Transverse colon (tissue), 4 donors: Measurements from ENCODE around the gene NEK7. TPM values are rescaled to one million over a fixed set of nuclear protein-coding genes. Genes with fewer than 3 reads are reported as not detected.
"Not testable (repeated sequence)": the region's sequence is repeated elsewhere in the genome, so short reads cannot be mapped to it uniquely, and the experiment has no call there.

Source experiments
- DNase-seq: peaks from one replicate; pipeline ENCODE4 v3.0.0-alpha.2; 2019
- H3K27ac ChIP-seq, 4 donors: fragments of 200-600 bp; sonication (generic); 2 replicates each; pipeline ENCODE4 v1.5.1; 2016 to 2018; ENCODE audit warnings: inconsistent platforms in 4 of 4
- H3K27me3 ChIP-seq: fragments of 200-600 bp; sonication (generic); 2 replicates; pipeline ENCODE4 v1.5.1; 2017; ENCODE audit warnings: inconsistent platforms
- H3K36me3 ChIP-seq, 4 donors: fragments of 200-600 bp; sonication (generic); 2 replicates each; pipeline ENCODE4 v1.5.1; 2017 to 2019; ENCODE audit warnings: inconsistent platforms in 4 of 4
- H3K4me1 ChIP-seq, 4 donors: fragments of 200-600 bp; sonication (generic); 2 replicates each; pipeline ENCODE4 v1.5.1; 2017 to 2020; ENCODE audit warnings: inconsistent platforms in 4 of 4
- H3K4me3 ChIP-seq, 4 donors: fragments of 200-600 bp; sonication (generic); 1 replicate in 1 of 4; 2 replicates in 3 of 4; pipeline versions ENCODE4 v1.5.1 to v1.6.1; 2017 to 2019; ENCODE audit warnings: inconsistent platforms in 4 of 4
- H3K9me3 ChIP-seq, 2 donors: fragments of 200-600 bp; sonication (generic); 2 replicates each; pipeline ENCODE4 v1.5.1; 2017 to 2019; ENCODE audit warnings: inconsistent platforms in 2 of 2
- EP300 ChIP-seq: sonication (generic); formaldehyde crosslinking; IDR thresholded peaks from one replicate; pipeline ENCODE4 v1.6.1; 2017; ENCODE audit warnings: antibody characterized with exemption, low read depth
- POLR2A ChIP-seq: fragments of 450-650 bp; IDR thresholded peaks from one replicate; pipeline ENCODE4 v1.6.1; 2016; ENCODE audit warnings: antibody characterized with exemption, mild to moderate bottlenecking, moderate library complexity
- POLR2AphosphoS5 ChIP-seq, 3 donors: sonication (generic); formaldehyde crosslinking; IDR thresholded peaks; one replicate each; pipeline ENCODE4 v1.6.1; 2016; ENCODE audit warnings: antibody characterized with exemption in 3 of 3
- WGBS, 2 donors: methylation state at CpG; one replicate each; pipeline ENCODE4 v1.1.5; 2018; ENCODE audit warnings: low coverage in 1 of 2; 5-methylcytosine and 5-hydroxymethylcytosine counted together
- in situ Hi-C, 4 donors: fragments of 200-750 bp; cut with MboI; loops; one replicate each; pipeline versions ENCODE4 v1.15.0 to v1.15.1; 2017; ENCODE audit warnings: low sequenced_read_pairs in 3 of 4, low pct_ligation_motif_present in 1 of 4, low pct_unique_long_range_greater_than_20kb in 1 of 4
- intact Hi-C: fragments of 100-400 bp; cut with DNase I; formaldehyde crosslinking; loops from one replicate; pipeline ENCODE4 v1.15.1; 2023; ENCODE audit warnings: low total_unique reads
- total RNA-seq, 4 donors: library from RNA; depleted of rRNA; stranded (reverse); fragments of >200 nt; gene quantifications; one replicate each; pipeline ENCODE4 v1.1.0, GENCODE V29; 2016
- TF ChIP-seq, protein P1 (sequence below), 5 experiments: fragments of 200-600 bp in 3 of 5; fragments of 450-650 bp in 2 of 5; sonication (generic) in 3 of 5; IDR thresholded peaks; 1 replicate in 2 of 5; 2 replicates in 3 of 5; pipeline ENCODE4 v1.5.1; 2016 to 2017; ENCODE audit warnings: antibody characterized with exemption in 5 of 5, inconsistent platforms in 3 of 5, mild to moderate bottlenecking in 2 of 5, moderate library complexity in 1 of 5

NEK7 gene
- total RNA-seq, 4 donors from 2014 or later: 40.4 to 71.0 (median 57.6) TPM

DNA sequence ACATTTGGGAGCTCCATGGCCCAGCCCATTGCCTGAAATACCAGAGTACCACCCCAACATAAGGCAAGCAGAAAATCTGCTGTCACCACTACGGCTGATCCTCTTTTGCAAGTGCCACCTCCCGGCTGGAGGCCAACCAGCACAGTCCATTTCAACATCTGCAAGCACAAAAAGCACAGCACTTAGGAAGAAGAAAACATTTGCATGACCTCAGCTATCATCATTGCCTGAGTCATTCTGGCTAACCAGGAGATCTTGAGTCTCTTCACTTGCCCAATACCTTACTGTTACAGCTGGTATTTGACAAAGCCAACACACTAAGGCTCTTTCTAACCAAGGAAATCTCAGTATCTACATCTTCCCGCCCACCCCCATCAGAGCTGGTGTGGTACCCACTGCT is 55.9 kb downstream of the NEK7 start:
- no peak for DNase-seq
- no peak for TF ChIP-seq POLR2A
- TF ChIP-seq, protein P1, sequence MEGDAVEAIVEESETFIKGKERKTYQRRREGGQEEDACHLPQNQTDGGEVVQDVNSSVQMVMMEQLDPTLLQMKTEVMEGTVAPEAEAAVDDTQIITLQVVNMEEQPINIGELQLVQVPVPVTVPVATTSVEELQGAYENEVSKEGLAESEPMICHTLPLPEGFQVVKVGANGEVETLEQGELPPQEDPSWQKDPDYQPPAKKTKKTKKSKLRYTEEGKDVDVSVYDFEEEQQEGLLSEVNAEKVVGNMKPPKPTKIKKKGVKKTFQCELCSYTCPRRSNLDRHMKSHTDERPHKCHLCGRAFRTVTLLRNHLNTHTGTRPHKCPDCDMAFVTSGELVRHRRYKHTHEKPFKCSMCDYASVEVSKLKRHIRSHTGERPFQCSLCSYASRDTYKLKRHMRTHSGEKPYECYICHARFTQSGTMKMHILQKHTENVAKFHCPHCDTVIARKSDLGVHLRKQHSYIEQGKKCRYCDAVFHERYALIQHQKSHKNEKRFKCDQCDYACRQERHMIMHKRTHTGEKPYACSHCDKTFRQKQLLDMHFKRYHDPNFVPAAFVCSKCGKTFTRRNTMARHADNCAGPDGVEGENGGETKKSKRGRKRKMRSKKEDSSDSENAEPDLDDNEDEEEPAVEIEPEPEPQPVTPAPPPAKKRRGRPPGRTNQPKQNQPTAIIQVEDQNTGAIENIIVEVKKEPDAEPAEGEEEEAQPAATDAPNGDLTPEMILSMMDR (IDR thresholded peaks at IDR 0.05): no peak
- no peak for TF ChIP-seq POLR2AphosphoS5 (IDR thresholded peaks at IDR 0.05)
- no peak for TF ChIP-seq EP300
- H3K27me3 ChIP-seq: no peaks in the 10 kb centered on the region
- no peak overlapping the region for H3K4me3 ChIP-seq
- in situ Hi-C loops: no loop called here
- 95% methylated on average over 3 of the region's 3 CpGs; no CpG with 5 or more reads in 1 of the 2 donors for WGBS, 2 donors
- H3K36me3 ChIP-seq: peaks cover 0 to 7% (median 0%) of the 10 kb centered on the region in 4 donors
- no peak overlapping the region for H3K27ac ChIP-seq
- intact Hi-C loops: no loop called here
- peaks cover 3 to 12% of the 10 kb centered on the region in 2 donors for H3K9me3 ChIP-seq
- peaks cover 0 to 7% (median 2%) of the 10 kb centered on the region in 4 donors for H3K4me1 ChIP-seq

DNA sequence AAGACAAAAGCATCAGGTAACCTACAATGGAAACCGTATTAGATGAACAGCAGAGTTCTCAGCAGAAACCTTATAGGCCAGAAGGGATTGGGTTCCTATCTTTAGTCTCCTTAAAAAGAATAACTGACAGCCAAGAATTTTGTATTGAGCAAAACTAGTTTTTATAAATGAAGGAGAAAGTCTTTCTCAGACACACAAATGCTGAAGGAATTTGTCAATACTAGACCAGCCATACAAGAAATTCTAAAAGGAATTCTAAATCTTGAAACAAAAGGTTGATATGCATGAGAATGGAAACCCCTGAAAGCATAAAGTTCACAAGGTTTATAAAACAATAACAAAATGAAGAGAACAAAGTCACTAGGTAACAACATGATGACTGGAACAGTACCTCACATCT is 58.1 kb downstream of the NEK7 start:
- 90 to 100% methylated on average over 1 of the region's 1 CpG for WGBS, 2 donors
- peaks cover 0 to 7% (median 0%) of the 10 kb centered on the region in 4 donors for H3K36me3 ChIP-seq
- no peak overlapping the region for H3K4me3 ChIP-seq
- H3K27ac ChIP-seq: no peak overlapping the region
- in situ Hi-C loops (no loop called here), intact Hi-C loops (no loop called here)
- TF ChIP-seq POLR2AphosphoS5 (IDR thresholded peaks at IDR 0.05): no peak
- peaks cover 3 to 12% of the 10 kb centered on the region in 2 donors for H3K9me3 ChIP-seq
- H3K4me1 ChIP-seq: peaks cover 0 to 10% (median 5%) of the 10 kb centered on the region in 4 donors
- DNase-seq: no peak
- no peaks in the 10 kb centered on the region for H3K27me3 ChIP-seq

DNA sequence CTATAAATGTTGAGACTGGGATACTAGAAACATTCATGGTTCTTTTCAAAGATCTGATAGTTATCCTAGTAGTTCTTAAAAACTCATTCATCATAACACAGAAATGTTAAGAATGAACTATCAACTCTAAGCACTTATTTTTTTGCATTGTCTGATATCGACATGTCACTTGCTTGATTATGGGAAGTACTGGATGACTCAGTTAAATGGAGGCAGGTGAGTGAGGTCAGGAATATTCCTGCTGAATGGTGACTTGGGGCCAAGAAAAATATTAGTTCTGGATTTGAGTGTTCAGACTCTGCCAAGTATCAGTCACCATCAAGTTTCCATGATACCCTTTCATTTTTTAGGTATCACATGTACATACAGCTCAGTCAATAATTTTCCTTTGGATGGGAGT is 63.6 kb downstream of the NEK7 start:
- intact Hi-C loops: no loop called here
- Histone ChIP-seq H3K4me1 (peaks cover 0 to 10% (median 5%) of the 10 kb centered on the region in 4 donors), H3K27me3 (no peaks in the 10 kb centered on the region), H3K27ac (no peak overlapping the region), H3K4me3 (no peak overlapping the region), H3K9me3 (no peaks in the 10 kb centered on the region), H3K36me3 (no peaks in the 10 kb centered on the region)
- WGBS, 2 donors: 88% methylated on average over 1 of the region's 1 CpG; no CpG with 5 or more reads in 1 of the 2 donors
- in situ Hi-C loops: no loop called here
- no peak for DNase-seq
- TF ChIP-seq POLR2AphosphoS5 (IDR thresholded peaks at IDR 0.05) (no peak), POLR2A (no peak), EP300 (no peak)
- TF ChIP-seq, protein P1 (IDR thresholded peaks at IDR 0.05): no peak

DNA sequence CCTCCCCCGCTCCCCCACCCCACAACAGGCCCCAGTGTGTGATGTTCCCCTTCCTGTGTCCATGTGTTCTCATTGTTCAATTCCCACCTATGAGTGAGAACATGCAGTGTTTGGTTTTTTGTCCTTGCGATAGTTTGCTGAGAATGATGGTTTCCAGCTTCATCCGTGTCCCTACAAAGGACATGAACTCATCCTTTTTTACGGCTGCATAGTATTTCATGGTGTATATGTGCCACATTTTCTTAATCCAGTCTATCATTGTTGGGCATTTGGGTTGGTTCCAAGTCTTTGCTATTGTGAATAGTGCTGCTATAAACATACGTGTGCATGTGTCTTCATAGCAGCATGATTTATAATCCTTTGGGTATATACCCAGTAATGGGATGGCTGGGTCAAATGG is 70.2 kb downstream of the NEK7 start:
- not testable (repeated sequence) for H3K27ac ChIP-seq

DNA sequence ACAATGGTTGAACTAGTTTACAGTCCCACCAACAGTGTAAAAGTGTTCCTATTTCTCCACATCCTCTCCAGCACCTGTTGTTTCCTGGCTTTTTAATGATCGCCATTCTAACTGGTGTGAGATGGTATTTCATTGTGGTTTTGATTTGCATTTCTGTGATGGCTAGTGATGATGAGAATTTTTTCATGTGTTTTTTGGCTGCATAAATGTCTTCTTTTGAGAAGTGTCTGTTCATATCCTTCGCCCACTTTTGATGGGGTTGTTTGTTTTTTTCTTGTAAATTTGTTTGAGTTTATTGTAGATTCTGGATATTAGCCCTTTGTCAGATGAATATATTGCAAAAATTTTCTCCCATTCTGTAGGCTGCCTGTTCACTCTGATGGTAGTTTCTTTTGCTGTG is 70.7 kb downstream of the NEK7 start:
- H3K9me3 ChIP-seq, in situ Hi-C loops, H3K27ac ChIP-seq, intact Hi-C loops, H3K27me3 ChIP-seq, H3K4me3 ChIP-seq, DNase-seq, H3K36me3 ChIP-seq, H3K4me1 ChIP-seq: not testable (repeated sequence)
- 80 to 96% methylated on average over 2 of the region's 2 CpGs for WGBS, 2 donors

More for the DNA sequence above, 70.2 kb downstream of the NEK7 start:
- H3K36me3 ChIP-seq, H3K27me3 ChIP-seq, DNase-seq, H3K4me3 ChIP-seq, intact Hi-C loops, in situ Hi-C loops, H3K4me1 ChIP-seq, H3K9me3 ChIP-seq: not testable (repeated sequence)
- WGBS, 2 donors: 99 to 100% methylated on average over 5 of the region's 5 CpGs

DNA sequence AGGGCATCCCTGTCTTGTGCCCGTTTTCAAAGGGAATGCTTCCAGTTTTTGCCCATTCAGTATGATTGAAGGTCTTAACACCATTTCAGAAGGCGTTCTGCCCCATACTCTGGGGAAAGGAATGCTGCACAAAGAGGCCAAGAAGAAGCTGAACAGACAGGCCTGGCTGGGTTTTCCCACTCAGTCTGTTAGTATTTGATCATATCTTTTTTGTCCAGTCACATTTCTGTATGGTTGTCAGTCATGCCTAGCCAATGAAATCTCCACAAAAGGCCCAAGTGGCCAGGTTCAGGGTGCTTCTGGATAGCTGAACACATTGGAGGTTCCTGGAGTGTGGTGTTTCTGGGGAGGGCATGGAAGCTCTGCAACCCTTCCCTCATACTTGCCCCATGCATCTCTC is 72.1 kb downstream of the NEK7 start:
- TF ChIP-seq POLR2A: no peak
- TF ChIP-seq, protein P1 (IDR thresholded peaks at IDR 0.05): no peak
- no peak for TF ChIP-seq EP300
- TF ChIP-seq POLR2AphosphoS5 (IDR thresholded peaks at IDR 0.05): no peak
- in situ Hi-C loops (no loop called here), intact Hi-C loops (no loop called here)
- Histone ChIP-seq H3K4me3 (no peak overlapping the region), H3K36me3 (no peaks in the 10 kb centered on the region), H3K4me1 (peaks cover 0 to 11% (median 2%) of the 10 kb centered on the region in 4 donors), H3K27ac (no peak overlapping the region), H3K27me3 (no peaks in the 10 kb centered on the region), H3K9me3 (no peaks in the 10 kb centered on the region)
- WGBS, 2 donors: 98% methylated on average over 2 of the region's 2 CpGs; no CpG with 5 or more reads in 1 of the 2 donors
- no peak for DNase-seq
